OCI-LY3 (cell line): ENCODE data around the gene HELZ2.

ENCODE experiments used
- CTCF ChIP-seq: fragments of 200-600, 300-600 bp; sonication (generic); IDR thresholded peaks from 2 replicates; pipeline ENCODE4 v1.5.1; 2014; ENCODE audit warnings: antibody characterized with exemption, low read length, low read depth
- EZH2phosphoT487 ChIP-seq: fragments of 200-600 bp; shearing (Covaris generic); IDR thresholded peaks from 2 replicates; pipeline ENCODE4 v1.6.1; 2018; ENCODE audit warnings: antibody characterized with exemption, mixed run types, low read depth

GRCh38 chr20:63586797-63587196 lies 12.8 kb upstream of the HELZ2 start:
- TF ChIP-seq CTCF (no peak), EZH2phosphoT487 (no peak)
